ENCODE data around the gene RNF133. TPM values are rescaled to one million over a fixed set of nuclear protein-coding genes. Genes with fewer than 3 reads are reported as not detected.

Gene RNF133
- total RNA-seq, 2 donors from 2014 or later: 1.1 TPM; not detected in 1

DNA sequence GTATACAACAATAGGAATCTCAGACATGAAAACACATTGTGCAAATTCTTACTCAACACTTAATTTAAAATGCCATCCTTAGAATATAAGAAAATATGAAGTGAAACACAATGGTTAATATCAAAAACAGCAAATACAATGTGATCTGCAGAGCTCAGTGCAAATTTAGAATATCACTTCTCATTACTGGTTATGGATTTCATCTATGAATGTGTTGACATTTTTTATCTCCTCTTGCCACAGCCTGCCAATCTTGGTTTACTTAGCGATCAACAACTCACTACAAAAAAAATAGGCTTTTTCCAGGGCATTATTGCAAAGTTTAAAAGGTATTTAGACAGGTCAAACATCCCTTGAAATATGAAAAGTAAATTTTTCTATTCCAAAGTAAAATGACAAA is 28.8 kb upstream of the RNF133 start:
- DNase-seq (ENCODE audit: low spot score): no peak
- TF ChIP-seq, protein P1, sequence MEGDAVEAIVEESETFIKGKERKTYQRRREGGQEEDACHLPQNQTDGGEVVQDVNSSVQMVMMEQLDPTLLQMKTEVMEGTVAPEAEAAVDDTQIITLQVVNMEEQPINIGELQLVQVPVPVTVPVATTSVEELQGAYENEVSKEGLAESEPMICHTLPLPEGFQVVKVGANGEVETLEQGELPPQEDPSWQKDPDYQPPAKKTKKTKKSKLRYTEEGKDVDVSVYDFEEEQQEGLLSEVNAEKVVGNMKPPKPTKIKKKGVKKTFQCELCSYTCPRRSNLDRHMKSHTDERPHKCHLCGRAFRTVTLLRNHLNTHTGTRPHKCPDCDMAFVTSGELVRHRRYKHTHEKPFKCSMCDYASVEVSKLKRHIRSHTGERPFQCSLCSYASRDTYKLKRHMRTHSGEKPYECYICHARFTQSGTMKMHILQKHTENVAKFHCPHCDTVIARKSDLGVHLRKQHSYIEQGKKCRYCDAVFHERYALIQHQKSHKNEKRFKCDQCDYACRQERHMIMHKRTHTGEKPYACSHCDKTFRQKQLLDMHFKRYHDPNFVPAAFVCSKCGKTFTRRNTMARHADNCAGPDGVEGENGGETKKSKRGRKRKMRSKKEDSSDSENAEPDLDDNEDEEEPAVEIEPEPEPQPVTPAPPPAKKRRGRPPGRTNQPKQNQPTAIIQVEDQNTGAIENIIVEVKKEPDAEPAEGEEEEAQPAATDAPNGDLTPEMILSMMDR (IDR thresholded peaks at IDR 0.05): no peak
- Histone ChIP-seq H3K27me3 (no peaks in the 10 kb centered on the region), H3K36me3 (no peaks in the 10 kb centered on the region), H3K27ac (no peak overlapping the region), H3K9me3 (no peaks in the 10 kb centered on the region), H3K4me3 (no peak overlapping the region), H3K4me1 (no peaks in the 10 kb centered on the region)

DNA sequence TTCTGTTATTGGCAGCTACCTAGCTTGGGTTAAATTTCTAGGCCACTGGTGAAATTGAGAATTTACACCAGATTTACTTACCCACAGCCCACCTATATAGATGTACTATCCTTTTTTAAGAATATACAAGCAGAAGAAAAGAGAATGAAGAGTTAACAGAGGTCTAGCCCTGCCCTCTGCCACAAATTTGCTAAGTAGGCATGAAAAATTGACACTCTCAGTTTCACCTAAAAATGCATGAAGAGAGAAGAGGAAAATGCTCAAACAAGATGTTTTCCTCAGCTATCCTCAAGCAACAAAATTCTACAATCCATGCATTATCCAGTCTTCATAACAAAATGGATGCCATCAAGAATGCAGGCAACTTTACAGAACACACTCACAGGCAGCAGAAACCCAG is 28.4 kb upstream of the RNF133 start:
- DNase-seq (ENCODE audit: low spot score): no peak
- Histone ChIP-seq H3K9me3 (no peaks in the 10 kb centered on the region), H3K36me3 (no peaks in the 10 kb centered on the region), H3K4me1 (no peaks in the 10 kb centered on the region), H3K27me3 (no peaks in the 10 kb centered on the region), H3K4me3 (no peak overlapping the region), H3K27ac (no peak overlapping the region)
- TF ChIP-seq, protein P1 (IDR thresholded peaks at IDR 0.05): no peak

DNA sequence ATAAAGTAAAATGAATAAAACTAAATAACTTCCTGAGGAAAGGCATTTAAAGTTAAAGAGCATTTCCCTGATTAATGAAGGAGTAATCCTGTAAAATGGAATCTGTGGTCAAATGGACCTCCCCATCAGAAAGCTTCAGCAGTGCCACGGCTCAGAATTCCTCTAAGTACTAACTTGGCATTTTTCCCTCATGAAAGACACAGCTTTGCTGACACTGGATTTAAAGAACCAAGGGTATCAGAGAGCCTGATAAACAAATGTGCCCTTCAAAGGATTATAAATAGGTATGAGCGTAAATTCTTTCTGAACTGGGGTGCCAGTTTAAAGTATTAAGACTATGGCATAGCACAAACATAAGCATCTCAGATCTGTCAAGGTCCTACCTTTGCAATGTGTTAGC is 28.0 kb upstream of the RNF133 start:
- no peak for DNase-seq (ENCODE audit: low spot score)
- H3K36me3 ChIP-seq: no peaks in the 10 kb centered on the region
- no peaks in the 10 kb centered on the region for H3K27me3 ChIP-seq
- H3K4me3 ChIP-seq: no peak overlapping the region
- H3K9me3 ChIP-seq: no peaks in the 10 kb centered on the region
- no peak overlapping the region for H3K27ac ChIP-seq
- no peaks in the 10 kb centered on the region for H3K4me1 ChIP-seq
- TF ChIP-seq, protein P1 (IDR thresholded peaks at IDR 0.05): no peak

DNA sequence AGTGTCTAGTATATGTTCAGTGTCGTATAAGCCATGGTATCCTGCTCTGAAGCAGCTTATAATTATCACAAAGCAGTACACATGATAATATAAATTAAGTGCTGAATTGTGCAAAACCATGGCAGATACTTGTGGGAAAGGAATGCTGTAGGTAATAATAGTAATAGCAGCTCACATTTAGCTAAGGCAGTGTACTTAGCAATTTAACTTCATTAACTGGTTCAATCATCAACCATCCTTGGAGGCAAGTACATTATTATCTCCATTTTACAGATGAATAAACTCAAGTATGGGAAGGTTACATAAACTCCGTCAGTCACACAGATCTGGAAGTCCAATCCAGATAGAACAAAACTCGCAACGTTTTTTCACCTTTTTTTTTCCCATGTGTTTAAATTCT is 25.4 kb upstream of the RNF133 start:
- H3K4me1 ChIP-seq: no peaks in the 10 kb centered on the region
- H3K27ac ChIP-seq: no peak overlapping the region
- no peak for DNase-seq (ENCODE audit: low spot score)
- no peaks in the 10 kb centered on the region for H3K36me3 ChIP-seq
- H3K9me3 ChIP-seq: no peaks in the 10 kb centered on the region
- H3K4me3 ChIP-seq: no peak overlapping the region
- TF ChIP-seq, protein P1 (IDR thresholded peaks at IDR 0.05): no peak
- no peaks in the 10 kb centered on the region for H3K27me3 ChIP-seq

DNA sequence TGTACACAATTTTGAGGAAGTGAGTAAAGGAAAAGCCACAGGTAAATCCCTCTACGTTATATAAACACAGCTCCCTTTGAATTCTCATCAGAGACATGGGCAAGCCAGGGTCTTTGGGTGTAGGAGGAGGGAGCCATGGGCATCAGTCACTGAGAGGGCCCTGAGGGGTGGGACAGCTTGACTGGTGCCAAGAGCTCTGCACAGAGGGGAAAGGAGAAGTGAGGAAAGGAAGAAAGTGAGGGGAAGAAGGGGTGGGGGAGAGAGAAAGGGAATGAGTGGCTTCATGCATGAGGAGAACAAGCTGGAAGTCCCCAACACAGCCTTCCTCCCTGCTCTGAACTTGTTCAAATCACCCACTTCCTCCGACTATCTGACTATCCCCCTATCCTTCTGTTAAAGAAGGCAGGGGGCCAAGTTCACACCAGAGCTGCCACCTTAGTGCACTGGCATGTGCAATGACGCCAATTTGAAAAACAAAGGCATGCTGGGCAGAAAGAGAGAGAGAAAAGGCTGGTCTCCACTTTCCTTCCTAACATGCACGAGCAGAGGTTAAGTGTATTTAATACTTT is 20.2 kb upstream of the RNF133 start:
- TF ChIP-seq, protein P1 (IDR thresholded peaks at IDR 0.05): no peak
- H3K27me3 ChIP-seq: no peaks in the 10 kb centered on the region
- H3K4me1 ChIP-seq: no peaks in the 10 kb centered on the region
- no peak for DNase-seq (ENCODE audit: low spot score)
- H3K9me3 ChIP-seq: no peaks in the 10 kb centered on the region
- no peak overlapping the region for H3K4me3 ChIP-seq
- H3K36me3 ChIP-seq: no peaks in the 10 kb centered on the region
- H3K27ac ChIP-seq: no peak overlapping the region

Measured in right atrium auricular region (tissue), 2 donors.